RPMI7951 (cell line): Measurements from ENCODE around the gene MAP3K8. TPM values are rescaled to one million over a fixed set of nuclear protein-coding genes. Genes with fewer than 3 reads are reported as not detected.
"Not testable (repeated sequence)": the region's sequence is repeated elsewhere in the genome, so short reads cannot be mapped to it uniquely, and the experiment has no call there.

Experiments used
- DNase-seq: peaks from one replicate; pipeline ENCODE4 v3.0.0-alpha.2; 2012; ENCODE audit warnings: low read depth
- total RNA-seq: library from RNA; depleted of rRNA; stranded (reverse); fragments of >200 nt; shearing (Covaris generic); gene quantifications from 2 replicates; pipeline ENCODE4 v1.2.3, GENCODE V29; 2014

The MAP3K8 gene
- total RNA-seq, 1 experiment from 2014 or later, result 5.4 TPM

DNA sequence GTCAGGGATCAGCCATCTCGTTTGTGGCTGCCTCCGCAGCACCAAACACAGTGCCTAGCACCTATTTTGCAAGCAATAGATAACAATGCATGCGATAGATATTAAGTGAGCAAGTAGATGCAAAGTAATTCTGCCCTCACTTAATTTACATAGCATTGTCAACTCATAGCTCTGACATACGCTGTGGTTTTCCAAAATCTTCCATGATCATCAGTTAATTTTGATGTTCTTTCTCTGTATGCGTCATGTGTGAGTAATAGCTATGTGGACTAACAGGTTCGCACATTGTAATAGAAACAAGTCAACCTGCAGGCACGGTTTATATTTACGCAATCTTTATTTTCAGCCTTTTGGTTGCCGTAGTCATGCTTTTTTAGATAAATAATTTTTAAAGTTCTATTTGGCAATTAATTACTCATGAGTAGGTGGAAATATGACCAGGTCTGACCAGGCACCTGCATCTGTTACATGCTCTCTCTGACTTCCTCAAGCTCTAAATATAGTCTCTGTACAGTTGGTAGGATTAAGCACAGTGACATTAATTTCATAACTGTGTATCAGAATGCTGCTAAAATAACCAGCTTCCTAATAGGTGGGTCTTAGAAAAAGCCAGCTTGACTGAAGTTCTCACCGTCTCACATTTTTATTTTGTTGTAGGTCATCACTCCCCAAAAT, 13.3 kb downstream of the MAP3K8 start:
- DNase-seq, result peak; percentile 69

DNA sequence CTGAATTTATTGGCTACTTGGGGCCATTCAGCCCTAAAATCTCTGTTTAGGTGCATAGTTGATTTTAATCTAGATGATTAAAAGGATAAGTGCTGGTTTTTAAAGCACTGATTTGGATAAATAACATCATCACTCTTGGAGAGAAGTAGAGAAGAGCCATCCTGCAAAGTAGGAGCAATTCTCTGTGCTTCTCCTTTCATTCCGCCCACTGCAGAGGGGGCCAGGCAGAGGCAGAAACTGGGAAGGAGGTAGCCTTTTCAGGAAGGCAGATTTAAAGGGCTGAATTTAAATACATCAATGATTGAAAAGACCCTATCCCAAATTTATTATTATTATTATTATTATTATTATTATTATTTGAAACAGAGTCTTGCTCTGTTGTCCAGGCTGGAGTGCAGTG, 14.1 kb downstream of the MAP3K8 start:
- no peak for DNase-seq

DNA sequence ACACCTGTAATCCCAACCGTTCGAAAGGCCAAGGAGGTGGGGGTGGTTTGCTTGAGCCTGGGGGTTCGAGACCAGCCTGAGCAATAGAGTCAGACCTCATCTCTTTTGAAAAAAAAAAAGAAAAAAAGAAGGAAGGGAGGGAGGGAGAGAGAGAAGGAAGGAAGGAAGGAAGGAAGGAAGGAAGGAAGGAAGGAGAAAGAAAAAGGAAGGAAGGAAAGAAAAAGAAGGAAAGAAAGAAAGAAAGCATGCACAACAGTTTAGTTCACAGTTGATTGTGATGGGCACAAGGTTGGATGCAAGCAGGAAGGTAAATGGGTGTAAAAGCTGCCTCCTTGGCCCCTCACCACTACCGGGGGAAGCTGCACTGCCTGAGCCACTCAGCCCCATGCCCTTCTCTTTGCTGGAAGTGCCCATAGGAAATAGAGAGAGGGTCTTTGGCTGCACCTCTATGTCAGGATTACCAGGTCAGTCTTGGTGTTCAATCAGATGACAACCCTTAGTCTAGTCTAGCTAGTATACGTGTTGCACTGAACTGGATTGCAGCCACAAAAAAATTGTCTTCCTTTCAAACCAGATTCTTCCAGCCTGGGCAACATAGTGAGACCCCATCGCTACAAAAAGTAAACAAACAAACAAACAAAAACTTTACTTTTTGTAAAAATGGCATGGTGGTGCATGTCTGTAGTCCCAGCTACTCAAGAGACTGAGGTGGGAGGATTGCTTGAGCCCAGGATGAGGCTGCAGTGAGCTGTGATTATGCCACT, 20.0 kb downstream of the MAP3K8 start:
- DNase-seq, result no peak

DNA sequence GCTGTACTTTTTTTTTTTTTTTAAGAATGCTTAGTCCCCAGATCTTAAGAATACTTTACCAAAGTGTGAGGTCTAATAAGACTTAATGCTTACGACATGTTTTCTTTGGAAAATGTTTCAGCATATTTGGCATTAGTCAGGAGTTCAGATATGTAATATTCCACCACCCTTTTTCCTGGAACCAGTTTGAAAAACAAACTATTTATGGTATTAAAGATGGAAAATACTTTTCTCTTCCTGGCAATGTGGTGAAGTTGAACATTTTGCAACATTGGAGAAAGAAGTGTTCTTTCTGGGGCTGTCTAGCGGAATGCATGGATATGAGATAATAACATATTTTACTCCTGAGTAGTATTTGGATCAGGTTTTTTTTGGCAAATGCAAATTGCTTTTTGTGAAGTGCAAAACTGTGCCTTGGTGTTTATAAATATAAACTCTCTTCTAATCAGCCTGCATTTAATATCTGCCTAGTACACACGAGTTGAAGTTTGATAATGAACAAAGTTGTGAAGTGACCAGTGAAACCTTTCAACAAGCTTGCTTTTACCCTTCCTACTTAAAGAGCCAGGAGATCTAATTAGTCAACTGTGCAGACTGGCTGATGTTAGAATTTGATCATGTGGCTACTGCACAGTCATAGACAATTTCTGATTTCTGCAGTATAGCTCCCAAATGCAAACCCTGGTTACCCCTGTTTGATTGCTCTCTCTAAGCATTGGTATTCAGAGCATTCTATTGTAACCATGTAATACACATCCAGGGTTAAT, 20.9 kb downstream of the MAP3K8 start:
- DNase-seq, result no peak

DNA sequence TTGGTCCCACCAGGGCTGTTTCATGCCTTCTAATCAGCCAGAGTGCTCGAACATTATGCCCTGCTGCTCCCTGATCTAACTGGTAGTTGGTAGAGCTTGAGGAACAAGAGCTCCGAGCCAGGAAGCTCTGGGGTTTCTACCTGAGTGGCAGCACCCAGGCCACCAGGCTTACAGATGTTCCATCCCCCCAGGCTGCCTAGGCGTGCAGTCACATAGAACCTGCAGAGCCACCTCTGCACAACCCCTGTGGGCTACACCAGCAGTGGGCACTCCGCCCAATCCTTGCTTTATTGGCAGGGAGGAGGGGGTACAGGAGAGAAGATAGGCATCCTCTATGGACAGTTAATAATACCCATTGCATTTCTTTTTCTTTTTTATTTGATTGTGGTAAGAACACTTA, 21.8 kb downstream of the MAP3K8 start:
- DNase-seq, result no peak

DNA sequence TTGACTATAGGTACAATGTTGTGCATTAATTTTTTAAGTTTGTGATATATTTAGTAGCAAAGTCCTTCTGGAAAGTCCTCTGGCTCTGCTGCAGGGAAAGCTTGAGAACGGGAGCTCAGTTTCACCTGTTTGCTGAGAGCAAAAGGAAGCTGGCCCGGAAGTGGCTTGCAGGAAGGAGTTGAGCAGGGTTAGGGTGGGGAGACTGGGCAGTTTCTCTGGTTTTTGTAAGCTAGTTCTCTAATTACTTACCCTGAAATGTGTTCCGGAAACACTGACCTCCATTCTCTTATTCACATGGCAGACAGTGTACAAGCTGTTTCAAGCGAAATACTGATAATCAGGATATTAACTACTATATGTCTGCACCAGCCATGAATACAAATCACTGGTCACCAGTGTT, 22.3 kb downstream of the MAP3K8 start:
- no peak for DNase-seq

DNA sequence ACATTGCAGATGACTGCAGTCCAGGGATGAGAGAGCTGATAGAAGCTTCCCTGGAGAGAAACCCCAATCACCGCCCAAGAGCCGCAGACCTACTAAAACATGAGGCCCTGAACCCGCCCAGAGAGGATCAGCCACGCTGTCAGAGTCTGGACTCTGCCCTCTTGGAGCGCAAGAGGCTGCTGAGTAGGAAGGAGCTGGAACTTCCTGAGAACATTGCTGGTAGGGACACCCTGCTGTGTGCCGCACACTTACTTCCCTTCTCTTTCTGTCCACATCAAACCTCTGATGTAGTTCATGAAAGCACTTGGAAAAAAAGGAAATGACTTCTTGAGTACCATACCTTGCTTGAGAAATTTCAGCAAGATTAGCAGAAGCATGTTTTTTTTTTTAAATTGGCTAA, 25.3 kb downstream of the MAP3K8 start:
- no peak for DNase-seq

DNA sequence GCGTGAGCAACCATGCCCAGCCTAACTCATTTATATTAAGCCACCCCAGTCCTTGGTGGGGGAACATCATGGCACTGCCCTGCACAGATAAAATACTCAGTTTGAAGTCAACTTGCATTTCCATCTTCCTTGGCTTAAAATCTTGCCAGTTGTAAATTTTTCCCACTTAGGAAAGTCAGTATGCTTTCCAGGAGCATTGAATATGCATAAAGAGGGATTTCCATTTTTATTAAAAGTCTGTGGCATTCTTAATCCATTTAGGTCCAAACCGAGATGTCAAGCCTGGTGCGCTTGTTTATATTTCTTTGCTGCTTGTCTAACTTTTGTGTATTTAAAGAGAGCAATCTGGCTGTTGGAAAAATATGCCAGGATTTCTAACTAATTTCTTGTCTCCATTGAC, 26.1 kb downstream of the MAP3K8 start:
- no peak for DNase-seq

DNA sequence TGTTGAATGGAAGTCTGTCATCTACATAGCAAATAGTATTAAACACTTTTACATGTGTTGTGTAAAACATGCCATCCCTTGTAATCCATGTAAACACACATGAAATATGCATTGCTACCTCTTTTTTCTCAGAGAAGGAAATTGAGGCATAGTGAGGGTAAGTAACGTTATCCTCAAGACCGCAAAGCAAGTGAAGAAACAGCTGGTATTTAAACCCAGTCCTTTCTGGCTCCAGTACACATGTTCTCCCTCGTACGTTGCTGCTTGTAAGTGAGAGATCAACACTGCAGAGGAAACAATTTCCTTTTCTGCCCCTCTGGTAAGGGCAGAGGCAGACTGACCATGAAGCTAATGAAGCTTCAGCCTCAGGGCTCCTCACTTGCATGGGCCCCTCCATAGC, 28.5 kb downstream of the MAP3K8 start:
- no peak for DNase-seq

DNA sequence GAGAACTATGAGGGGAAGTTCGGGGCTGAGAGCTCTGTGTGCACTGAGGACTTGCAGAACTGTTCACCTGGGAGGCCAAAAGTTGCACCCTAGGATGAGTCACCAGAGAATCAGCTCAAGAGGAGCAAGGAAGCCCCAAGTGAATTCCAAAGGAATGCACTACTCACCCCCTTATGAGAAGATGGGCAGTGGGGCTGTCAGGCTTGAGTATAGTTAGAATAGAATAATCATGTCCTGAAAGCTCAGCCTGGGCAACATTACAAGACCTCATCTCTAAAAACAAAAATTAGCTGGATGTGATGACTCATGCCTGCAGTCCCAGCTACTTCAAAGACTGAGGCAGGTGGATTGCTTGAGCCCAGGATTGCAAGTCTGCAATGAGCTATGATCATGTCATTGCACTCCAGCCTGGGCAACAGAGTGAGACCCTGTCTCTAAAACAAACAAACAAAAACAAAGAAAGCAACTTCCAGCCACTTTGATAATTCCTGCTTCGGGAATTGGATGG, 30.0 kb downstream of the MAP3K8 start:
- DNase-seq, result peak; percentile 9

DNA sequence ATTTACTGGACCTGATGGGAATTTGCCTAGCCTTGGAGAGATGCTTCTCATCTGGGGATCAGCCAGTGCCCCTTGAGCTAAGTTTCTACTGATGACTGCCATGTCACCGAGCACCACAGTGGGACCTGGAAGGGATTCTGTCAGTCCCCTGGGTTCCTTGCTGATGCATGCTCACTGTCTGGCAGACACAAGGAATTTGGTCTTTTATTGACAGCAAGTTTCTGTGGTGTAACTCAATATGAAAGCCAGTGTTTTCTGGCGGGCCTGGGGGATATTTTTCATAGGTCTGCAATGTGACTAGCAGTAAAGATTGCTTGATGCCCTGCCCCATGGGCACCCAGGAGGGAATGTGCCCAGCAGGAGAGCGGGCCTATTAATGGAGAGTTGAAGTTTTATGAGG, 30.7 kb downstream of the MAP3K8 start:
- no peak for DNase-seq

DNA sequence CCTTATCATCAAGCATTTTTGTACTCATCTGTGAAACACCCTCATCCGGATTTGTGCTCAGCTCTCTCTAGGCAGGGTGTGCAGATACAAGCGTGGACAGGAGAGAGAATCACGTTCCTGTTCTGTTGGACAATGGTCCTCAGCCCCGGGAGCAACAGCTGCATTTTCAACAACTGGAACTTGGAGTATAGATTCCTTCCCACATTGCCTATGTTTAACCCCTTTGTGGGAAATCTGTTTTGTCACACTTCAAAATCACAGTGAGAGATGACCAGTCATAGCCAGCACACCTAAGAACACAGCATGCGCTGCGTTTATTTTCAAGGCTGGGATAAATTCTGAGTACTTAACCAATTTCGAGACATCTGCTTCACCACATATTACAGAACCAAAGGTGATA, 32.5 kb downstream of the MAP3K8 start:
- DNase-seq, result no peak

DNA sequence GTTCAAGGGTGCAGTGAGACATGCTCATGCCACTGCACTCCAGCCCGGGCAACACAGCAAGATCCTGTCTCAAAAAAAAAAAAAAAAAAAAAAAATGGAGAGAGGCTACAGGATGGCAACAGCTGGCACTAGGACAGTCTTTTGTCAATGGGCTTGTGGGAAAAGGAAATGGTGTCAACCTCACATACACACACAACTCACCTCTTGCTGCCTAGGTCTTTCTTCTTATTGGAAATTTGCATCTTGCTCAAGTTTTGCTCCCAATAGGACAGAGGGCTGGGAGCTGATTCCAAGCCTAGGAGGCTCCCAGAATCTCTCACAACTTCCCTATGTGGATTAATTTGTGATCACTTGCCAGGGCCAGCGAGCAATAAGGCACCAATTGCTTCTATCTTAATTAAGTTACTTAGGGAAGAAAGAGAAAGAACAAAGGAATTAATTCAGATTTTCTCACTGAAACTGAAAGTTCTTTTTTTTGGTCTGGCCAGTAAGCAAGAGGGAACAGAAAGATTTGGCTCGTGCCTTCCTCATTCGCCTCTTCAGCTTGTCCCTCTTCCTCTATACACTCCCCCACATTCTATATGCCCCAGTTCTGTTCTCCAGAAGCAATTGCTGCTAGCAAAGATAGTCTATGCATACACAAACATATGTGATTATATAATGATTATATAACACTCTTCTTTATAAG, 33.8 kb downstream of the MAP3K8 start:
- DNase-seq, result no peak

DNA sequence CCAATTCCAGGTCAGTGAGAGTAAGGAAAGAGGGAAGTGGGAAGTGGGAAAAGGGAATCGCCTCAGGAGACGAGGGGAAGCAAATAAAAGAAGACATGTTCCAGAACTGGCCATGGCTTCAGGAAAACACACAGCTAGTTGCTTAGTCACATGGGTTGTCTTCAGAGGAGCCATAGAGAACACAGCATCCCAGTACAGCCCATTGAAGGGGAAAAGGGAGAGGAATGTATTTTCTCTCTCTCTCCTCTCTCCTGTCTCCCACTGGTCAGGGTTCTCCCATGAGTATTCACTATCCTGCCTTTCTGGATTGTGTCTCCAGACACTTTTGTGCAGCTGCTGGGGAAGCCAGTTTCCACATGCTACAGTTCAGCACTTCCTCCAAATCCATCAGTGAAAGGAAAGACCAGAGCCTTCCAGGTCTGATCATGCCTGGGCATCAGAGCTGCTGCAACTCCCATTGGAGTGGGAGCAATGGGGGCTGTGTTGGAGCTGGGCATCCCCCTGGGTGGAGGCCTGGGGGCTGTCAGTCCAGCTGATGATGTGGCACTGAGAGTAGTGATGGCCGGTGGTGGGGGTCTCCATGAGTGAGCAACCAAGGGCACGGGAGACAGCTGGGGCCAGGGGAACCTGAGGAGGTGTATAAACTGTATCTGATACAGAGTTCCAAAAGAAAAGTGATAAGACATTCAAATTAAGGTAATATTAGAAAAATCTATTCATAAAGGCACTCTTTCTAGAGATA, 38.6 kb downstream of the MAP3K8 start:
- no peak for DNase-seq

DNA sequence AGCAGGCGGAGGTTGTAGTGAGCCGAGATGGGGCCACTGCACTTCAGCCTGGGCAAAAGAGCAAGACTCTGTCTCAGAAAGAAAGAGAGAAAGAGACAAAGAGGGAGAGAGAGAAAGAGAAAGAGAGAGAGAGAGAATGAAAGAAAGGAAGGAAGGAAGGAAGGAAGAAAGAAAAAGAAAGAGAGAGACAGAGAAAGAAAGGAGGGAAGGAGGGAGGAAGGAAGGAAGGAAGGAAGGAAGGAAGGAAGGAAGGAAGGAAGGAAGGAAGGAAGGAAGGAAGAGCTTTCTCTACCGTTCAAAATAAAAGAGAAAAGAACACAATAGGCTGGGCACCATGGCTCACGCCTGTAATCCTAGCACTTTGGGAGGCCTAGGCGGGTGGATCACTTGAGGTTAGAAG, 41.5 kb downstream of the MAP3K8 start:
- DNase-seq, result not testable (repeated sequence)

DNA sequence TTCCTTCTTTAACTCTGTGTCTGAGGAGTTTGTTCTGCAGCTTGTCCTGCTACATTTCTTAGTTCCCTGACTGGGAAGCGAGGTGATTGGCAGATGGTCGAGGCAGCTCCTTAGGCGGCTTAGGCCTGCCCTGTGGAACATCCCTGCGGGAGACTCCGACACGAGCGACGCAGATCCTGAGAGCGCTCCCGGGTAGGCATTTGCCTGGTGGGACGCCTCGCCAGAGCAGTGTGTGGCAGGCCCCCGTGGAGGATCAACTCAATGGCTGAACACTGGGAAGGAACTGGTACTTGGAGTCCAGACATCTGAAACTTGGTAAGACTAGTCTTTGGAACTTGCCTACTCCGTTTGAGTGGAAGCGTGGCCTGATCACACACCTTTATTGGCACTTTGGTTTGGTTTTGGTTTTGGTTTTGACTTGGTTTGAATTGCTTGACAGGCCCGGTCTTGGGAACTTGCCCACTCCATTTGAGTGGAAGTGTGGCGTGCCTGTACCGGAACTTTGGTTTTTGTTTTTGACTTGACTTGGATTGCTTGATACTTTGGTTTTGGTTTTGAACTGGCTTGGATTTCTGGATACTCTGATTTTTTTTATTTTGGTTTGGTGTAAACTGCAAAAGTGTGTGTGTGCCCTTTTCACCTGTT, 42.6 kb downstream of the MAP3K8 start:
- no peak for DNase-seq

DNA sequence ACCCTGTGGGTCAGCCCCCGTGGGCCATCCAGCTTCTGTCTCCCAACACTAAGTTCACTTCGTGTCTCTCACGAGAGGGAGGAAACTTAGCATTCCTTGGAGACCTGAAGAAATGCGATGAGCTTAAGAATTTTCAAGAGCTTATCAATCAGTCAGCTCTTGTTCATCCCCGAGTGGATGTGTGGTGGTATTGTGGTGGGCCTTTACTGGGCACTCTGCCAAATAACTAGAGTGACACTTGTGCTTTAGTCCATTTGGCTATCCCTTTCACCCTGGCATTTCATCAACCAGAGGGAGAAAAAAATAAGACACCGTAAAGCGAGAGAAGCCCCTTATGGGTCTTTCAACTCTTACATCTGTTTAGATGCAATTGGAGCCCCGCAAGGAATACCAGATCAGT, 45.5 kb downstream of the MAP3K8 start:
- DNase-seq, result not testable (repeated sequence)

DNA sequence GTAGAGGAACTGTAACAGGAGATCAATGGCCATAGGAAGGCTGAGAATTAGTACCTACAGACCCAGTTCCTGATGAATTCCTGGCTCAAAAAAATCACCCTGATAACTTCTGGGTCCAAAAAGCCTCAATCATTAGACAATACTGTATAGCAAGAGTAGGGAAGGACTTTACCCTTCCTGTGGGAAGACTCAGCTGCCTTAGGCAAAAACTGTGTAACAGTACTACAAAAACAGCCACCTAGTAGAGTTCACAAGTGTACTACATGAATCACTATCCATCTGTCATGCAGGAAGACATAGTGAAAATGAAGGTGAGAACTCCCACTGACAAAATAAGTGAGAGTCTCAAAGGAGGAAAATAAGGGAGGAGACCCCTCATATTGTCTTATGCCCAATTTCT, 47.6 kb downstream of the MAP3K8 start:
- DNase-seq, result peak; percentile 14

DNA sequence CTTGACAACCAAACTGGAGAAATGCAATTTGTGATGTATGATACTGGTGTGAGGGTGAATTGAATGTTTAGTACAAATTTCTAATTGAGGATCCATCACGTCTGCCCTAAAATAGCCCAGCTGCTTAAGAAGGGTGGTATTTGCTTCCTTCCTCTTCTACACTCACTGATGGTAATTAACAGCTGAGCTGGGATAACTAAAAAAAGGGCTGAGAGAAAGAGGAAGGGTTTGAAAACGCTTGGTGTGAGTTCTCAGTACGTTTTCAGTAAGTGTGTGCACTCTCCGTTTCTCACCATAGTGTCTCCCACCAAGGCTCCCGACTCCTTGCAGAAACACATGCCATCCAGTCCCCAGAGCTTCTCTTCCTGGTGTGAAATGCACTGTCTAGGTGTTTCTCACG, 54.3 kb downstream of the MAP3K8 start:
- DNase-seq, result no peak

DNA sequence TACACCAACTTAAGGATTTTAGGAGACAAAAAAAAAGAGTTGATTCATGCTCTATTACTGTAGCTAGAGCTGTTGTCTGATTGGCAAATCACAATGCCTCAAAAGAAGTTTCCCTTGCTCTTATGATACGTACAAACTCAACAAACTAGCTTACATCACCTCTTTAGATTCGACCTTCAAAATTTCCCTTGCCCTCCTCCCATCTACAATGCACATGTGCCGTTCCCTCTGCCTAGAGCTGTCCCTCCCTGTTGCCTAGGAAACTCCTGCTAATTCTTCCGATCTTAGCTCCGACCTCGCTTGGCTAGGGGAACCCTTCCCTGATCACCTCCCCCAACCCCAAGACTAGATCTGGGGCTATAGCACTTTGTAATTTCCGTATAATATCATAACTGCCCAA, 55.4 kb downstream of the MAP3K8 start:
- DNase-seq, result no peak
